HAP-1 (cell line): ENCODE results near the gene HNRNPAB.

ENCODE experiments used
- DNase-seq, 2 experiments: peaks; one replicate each; pipeline ENCODE4 v3.0.0-alpha.2; 2016 to 2020; ENCODE audit warnings: low spot score in 2 of 2
- H3K27me3 ChIP-seq: fragments of 250-450 bp; sonication (Bioruptor Pico); 2 replicates; pipeline ENCODE4 v1.5.1; 2020; ENCODE audit warnings: low read depth, mild to moderate bottlenecking, moderate library complexity
- H3K36me3 ChIP-seq: fragments of 250-450 bp; sonication (Bioruptor Pico); replicated peaks from 2 replicates; pipeline ENCODE4 v1.5.1; 2020; ENCODE audit warnings: mild to moderate bottlenecking
- H3K4me1 ChIP-seq: fragments of 250-450 bp; sonication (Bioruptor Pico); 2 replicates; pipeline ENCODE4 v1.5.1; 2020; ENCODE audit warnings: mild to moderate bottlenecking
- H3K4me3 ChIP-seq: fragments of 250-450 bp; sonication (Bioruptor Pico); 2 replicates; pipeline ENCODE4 v1.5.1; 2020; ENCODE audit warnings: mild to moderate bottlenecking, moderate library complexity
- H3K9me3 ChIP-seq: fragments of 250-450 bp; sonication (Bioruptor Pico); 2 replicates; pipeline ENCODE4 v1.5.1; 2020; ENCODE audit warnings: mild to moderate bottlenecking, moderate library complexity
- in situ Hi-C: fragments of 300-500 bp; cut with MboI; formaldehyde crosslinking; loops from 3 replicates; pipeline ENCODE4 v1.14.3; 2020; ENCODE audit warnings: low sequenced_read_pairs, inconsistent platforms, mixed read lengths

HNRNPAB gene

GRCh38 chr5:178210686-178211085, 6.4 kb downstream of the HNRNPAB start:
- H3K9me3 ChIP-seq, result no peaks in the 10 kb centered on the region
- H3K4me1 ChIP-seq, result peaks cover 7% of the 10 kb centered on the region; the same call in 1 of the 2 replicates
- no peak for DNase-seq
- no peak overlapping the region for H3K4me3 ChIP-seq
- no peaks in the 10 kb centered on the region for H3K27me3 ChIP-seq
- in situ Hi-C loops, result no loop called here
- peaks cover 100% of the 10 kb centered on the region for H3K36me3 ChIP-seq

- no peaks in the 10 kb centered on the region for H3K9me3 ChIP-seq
- H3K27me3 ChIP-seq, result no peaks in the 10 kb centered on the region
- peaks cover 100% of the 10 kb centered on the region for H3K36me3 ChIP-seq
- in situ Hi-C loops, result no loop called here
- H3K4me1 ChIP-seq, result peaks cover 1% of the 10 kb centered on the region; the same call in 1 of the 2 replicates
- DNase-seq, result no peak
- H3K4me3 ChIP-seq, result no peak overlapping the region
These were observed 7.0 kb downstream of the HNRNPAB start for GRCh38 chr5:178211095-178212048.

GRCh38 chr5:178212241-178213002, 8.1 kb downstream of the HNRNPAB start:
- in situ Hi-C loops, result no loop called here
- DNase-seq, result no peak
- H3K9me3 ChIP-seq, result no peaks in the 10 kb centered on the region
- H3K4me1 ChIP-seq, result no peaks in the 10 kb centered on the region
- no peak overlapping the region for H3K4me3 ChIP-seq
- no peaks in the 10 kb centered on the region for H3K27me3 ChIP-seq
- peaks cover 99% of the 10 kb centered on the region for H3K36me3 ChIP-seq

GRCh38 chr5:178213003-178213461, 8.7 kb downstream of the HNRNPAB start:
- H3K4me1 ChIP-seq, result no peaks in the 10 kb centered on the region
- H3K4me3 ChIP-seq, result no peak overlapping the region
- no peaks in the 10 kb centered on the region for H3K27me3 ChIP-seq
- peaks cover 93% of the 10 kb centered on the region for H3K36me3 ChIP-seq
- in situ Hi-C loops, result no loop called here
- DNase-seq, result peak in 1 of 2 experiments; percentile 15
- no peaks in the 10 kb centered on the region for H3K9me3 ChIP-seq

GRCh38 chr5:178213748-178214151, 9.4 kb downstream of the HNRNPAB start:
- Histone ChIP-seq H3K4me1 (0 out of 2 replicates have a peak, but pooled peaks cover 4% of the 10 kb centered on the region), H3K4me3 (no peak overlapping the region), H3K9me3 (no peaks in the 10 kb centered on the region), H3K36me3 (peaks cover 92% of the 10 kb centered on the region), H3K27me3 (no peaks in the 10 kb centered on the region)
- DNase-seq, result peak in 1 of 2 experiments; percentile 30
- in situ Hi-C loops, result no loop called here

- DNase-seq, result no peak
- Histone ChIP-seq H3K4me1 (0 out of 2 replicates have a peak, but pooled peaks cover 4% of the 10 kb centered on the region), H3K36me3 (peaks cover 87% of the 10 kb centered on the region), H3K27me3 (no peaks in the 10 kb centered on the region), H3K4me3 (no peak overlapping the region), H3K9me3 (no peaks in the 10 kb centered on the region)
- in situ Hi-C loops, result no loop called here
These were observed 9.9 kb downstream of the HNRNPAB start for GRCh38 chr5:178214160-178214803.

GRCh38 chr5:178215280-178216002, 11.1 kb downstream of the HNRNPAB start:
- H3K27me3 ChIP-seq, result no peaks in the 10 kb centered on the region
- 0 out of 2 replicates have a peak, but pooled peaks cover 4% of the 10 kb centered on the region for H3K4me1 ChIP-seq
- no peaks in the 10 kb centered on the region for H3K9me3 ChIP-seq
- peak in 1 of 2 experiments; percentile 20 for DNase-seq
- H3K4me3 ChIP-seq, result no peak overlapping the region
- H3K36me3 ChIP-seq, result peaks cover 81% of the 10 kb centered on the region
- in situ Hi-C loops, result no loop called here

- no peak for DNase-seq
- Histone ChIP-seq H3K4me1 (0 out of 2 replicates have a peak, but pooled peaks cover 4% of the 10 kb centered on the region), H3K9me3 (no peaks in the 10 kb centered on the region), H3K27me3 (no peaks in the 10 kb centered on the region), H3K4me3 (no peak overlapping the region), H3K36me3 (peaks cover 80% of the 10 kb centered on the region)
- in situ Hi-C loops, result no loop called here
These were observed 11.8 kb downstream of the HNRNPAB start for GRCh38 chr5:178216088-178216534.

GRCh38 chr5:178216779-178217178, 12.4 kb downstream of the HNRNPAB start:
- in situ Hi-C loops, result no loop called here
- Histone ChIP-seq H3K36me3 (peaks cover 80% of the 10 kb centered on the region), H3K4me1 (0 out of 2 replicates have a peak, but pooled peaks cover 4% of the 10 kb centered on the region)

GRCh38 chr5:178218237-178218776, 14.0 kb downstream of the HNRNPAB start:
- Histone ChIP-seq H3K9me3 (no peaks in the 10 kb centered on the region), H3K4me3 (no peak overlapping the region), H3K27me3 (no peaks in the 10 kb centered on the region), H3K36me3 (peaks cover 79% of the 10 kb centered on the region), H3K4me1 (0 out of 2 replicates have a peak, but pooled peaks cover 4% of the 10 kb centered on the region)
- in situ Hi-C loops, result no loop called here
- no peak for DNase-seq

More at GRCh38 chr5:178216779-178217178, 12.4 kb downstream of the HNRNPAB start:
- no peak overlapping the region for H3K4me3 ChIP-seq
- no peaks in the 10 kb centered on the region for H3K9me3 ChIP-seq
- no peaks in the 10 kb centered on the region for H3K27me3 ChIP-seq
- no peak for DNase-seq

- peaks cover 77% of the 10 kb centered on the region for H3K36me3 ChIP-seq
- in situ Hi-C loops, result no loop called here
- no peaks in the 10 kb centered on the region for H3K9me3 ChIP-seq
- no peaks in the 10 kb centered on the region for H3K27me3 ChIP-seq
- H3K4me1 ChIP-seq, result 0 out of 2 replicates have a peak, but pooled peaks cover 4% of the 10 kb centered on the region
- no peak overlapping the region for H3K4me3 ChIP-seq
- no peak for DNase-seq
These were observed 14.5 kb downstream of the HNRNPAB start for GRCh38 chr5:178218827-178219226.

GRCh38 chr5:178221282-178221681, 16.9 kb downstream of the HNRNPAB start:
- 0 out of 2 replicates have a peak, but pooled peaks cover 4% of the 10 kb centered on the region for H3K4me1 ChIP-seq
- H3K27me3 ChIP-seq, result no peaks in the 10 kb centered on the region
- DNase-seq, result no peak
- no peaks in the 10 kb centered on the region for H3K9me3 ChIP-seq
- no peak overlapping the region for H3K4me3 ChIP-seq
- peaks cover 73% of the 10 kb centered on the region for H3K36me3 ChIP-seq
- in situ Hi-C loops, result no loop called here
